GM19025 (cell line): ENCODE measurements around the gene IDH2.

Experiments used
- ATAC-seq: cut with Tn5 transposase; IDR thresholded peaks from one replicate; pipeline ENCODE4 v1.9.1; 2021; ENCODE audit warnings: mild to moderate bottlenecking, low read depth, moderate library complexity; ENCODE audit not compliant: unreplicated experiment

Gene IDH2

GRCh38 chr15:90047956-90048575 is 54.2 kb downstream of the IDH2 start:
- no peak for ATAC-seq

GRCh38 chr15:90046911-90047392 is 55.3 kb downstream of the IDH2 start:
- ATAC-seq = no peak

GRCh38 chr15:90046289-90046688 is 56.0 kb downstream of the IDH2 start:
- no peak for ATAC-seq

GRCh38 chr15:90044916-90045371 is 57.3 kb downstream of the IDH2 start:
- ATAC-seq = no peak

GRCh38 chr15:90044191-90044590 is 58.1 kb downstream of the IDH2 start:
- no peak for ATAC-seq

GRCh38 chr15:90043530-90044010 is 58.7 kb downstream of the IDH2 start:
- ATAC-seq = no peak

GRCh38 chr15:90042766-90043529 is 59.3 kb downstream of the IDH2 start:
- ATAC-seq = no peak

GRCh38 chr15:90042356-90042755 is 59.9 kb downstream of the IDH2 start:
- ATAC-seq = no peak

- ATAC-seq = no peak
Observed at GRCh38 chr15:90040618-90041017, 61.6 kb downstream of the IDH2 start.

- ATAC-seq = no peak
Observed at GRCh38 chr15:90039996-90040395, 62.3 kb downstream of the IDH2 start.

- ATAC-seq = no peak
Observed at GRCh38 chr15:90038632-90039095, 63.6 kb downstream of the IDH2 start.

- ATAC-seq = no peak
Observed at GRCh38 chr15:90037961-90038631, 64.2 kb downstream of the IDH2 start.

- ATAC-seq = no peak
Observed at GRCh38 chr15:90037511-90037860, 64.8 kb downstream of the IDH2 start.

- no peak for ATAC-seq
Observed at GRCh38 chr15:90036806-90037510, 65.3 kb downstream of the IDH2 start.

- no peak for ATAC-seq
Observed at GRCh38 chr15:90036343-90036742, 65.9 kb downstream of the IDH2 start.

- ATAC-seq = no peak
Observed at GRCh38 chr15:90035840-90036230, 66.4 kb downstream of the IDH2 start.

- no peak for ATAC-seq
Observed at GRCh38 chr15:90035095-90035839, 67.0 kb downstream of the IDH2 start.

- ATAC-seq = no peak
Observed at GRCh38 chr15:90033448-90033847, 68.8 kb downstream of the IDH2 start.
